Right lobe of liver (tissue), 6 donors: ENCODE data around the gene PALMD. TPM values are rescaled to one million over a fixed set of nuclear protein-coding genes. Genes with fewer than 3 reads are reported as not detected.

Experiments used
- ATAC-seq, 4 donors: fragments of 200-7000 bp; cut with Tn5 transposase; one replicate each; pipeline ENCODE4 v1.9.1; 2020; ENCODE audit warnings: mild to moderate bottlenecking in 4 of 4, moderate library complexity in 4 of 4
- DNase-seq, 3 donors: peaks; one replicate each; pipeline ENCODE4 v3.0.0-alpha.2; 2020
- H3K27ac ChIP-seq, 3 donors: fragments of 200-600 bp; one replicate each; pipeline ENCODE4 v1.8.0; 2022
- H3K27me3 ChIP-seq, 2 donors: fragments of 200-600 bp; one replicate each; pipeline ENCODE4 v1.8.0; 2022
- H3K36me3 ChIP-seq, 4 donors: fragments of 200-600 bp; sonication (generic) in 1 of 4; one replicate each; pipeline versions ENCODE4 v1.5.1 to v1.8.0; 2017 to 2022; ENCODE audit warnings: control low read depth in 1 of 4
- H3K4me1 ChIP-seq, 4 donors: fragments of 200-600 bp; sonication (generic) in 1 of 4; one replicate each; pipeline versions ENCODE4 v1.5.1 to v1.8.0; 2017 to 2022; ENCODE audit warnings: control low read depth in 1 of 4
- H3K4me3 ChIP-seq, 3 donors: fragments of 200-600 bp; one replicate each; pipeline ENCODE4 v1.8.0; 2022
- H3K9me3 ChIP-seq, 4 donors: fragments of 200-600 bp; sonication (generic) in 1 of 4; one replicate each; pipeline versions ENCODE4 v1.5.1 to v1.8.0; 2017 to 2022; ENCODE audit warnings: control low read depth in 1 of 4
- CTCF ChIP-seq, 4 donors: fragments of 200-600 bp in 3 of 4; fragments of 450-650 bp in 1 of 4; IDR thresholded peaks; one replicate each; pipeline versions ENCODE4 v1.5.1 to v1.8.0; 2016 to 2022; ENCODE audit warnings: antibody characterized with exemption in 4 of 4, mild to moderate bottlenecking in 2 of 4
- POLR2A ChIP-seq: fragments of 450-650 bp; IDR thresholded peaks from one replicate; pipeline ENCODE4 v1.6.1; 2017; ENCODE audit warnings: antibody characterized with exemption, mild to moderate bottlenecking
- WGBS: methylation state at CpG from one replicate; pipeline ENCODE4 v1.1.6; 2018; ENCODE audit warnings: low coverage, low lambda C conversion rate; ENCODE audit not compliant: insufficient coverage; ENCODE audit errors: missing lambda C conversion rate; 5-methylcytosine and 5-hydroxymethylcytosine counted together
- intact Hi-C, 2 donors: fragments of 100-400 bp; cut with DNase I; formaldehyde crosslinking; loops; one replicate each; pipeline versions ENCODE4 v1.11.2 to v1.14.1; 2022
- total RNA-seq, 6 experiments: library from RNA; depleted of rRNA in 2 of 6; stranded (reverse); fragments of >200 nt in 2 of 6; fragmentation: NEBNext Ultra II Directional in 3 of 6; extraction: Animal tissue kit (Norgen Biotek cat#: 25700) in 3 of 6; gene quantifications; one replicate each; pipeline versions ENCODE4 v1.1.0 to v1.2.4, GENCODE V29; 2016 to 2023
- donor health status: DM: no; HTN: yes; CAD: no.
- donor health status: DM: no; HTN: no; CAD: no.
- donor health status: DM: no; HTN: no; CAD: no.
- donor health status: DM: no; HTN: yes; CAD: no.
- donor health status: DM: no; HTN: yes; CAD: no.

PALMD gene
- total RNA-seq, 6 experiments from 2014 or later = 15.0 to 21.1 (median 18.2) TPM

- Histone ChIP-seq H3K27ac (no peak overlapping the region), H3K27me3 (no peaks in the 10 kb centered on the region), H3K36me3 (peaks cover 0 to 79% (median 25%) of the 10 kb centered on the region in 4 donors), H3K4me3 (no peak overlapping the region), H3K9me3 (no peaks in the 10 kb centered on the region), H3K4me1 (no peaks in the 10 kb centered on the region)
- DNase-seq = no peak
- intact Hi-C loops = no loop called here
- 87% methylated on average over 4 of the region's 4 CpGs for WGBS
- TF ChIP-seq CTCF (IDR thresholded peaks at IDR 0.05) (no peak), POLR2A (no peak)
- no peak for ATAC-seq
Measured at GRCh38 chr1:99710994-99711393, 65.1 kb downstream of the PALMD start.

GRCh38 chr1:99713006-99713405 lies 67.1 kb downstream of the PALMD start:
- ATAC-seq (no peak), DNase-seq (no peak)
- 100% methylated on average over 2 of the region's 2 CpGs for WGBS
- Histone ChIP-seq H3K36me3 (peaks cover 0 to 96% (median 32%) of the 10 kb centered on the region in 4 donors), H3K4me3 (no peak overlapping the region), H3K9me3 (no peaks in the 10 kb centered on the region), H3K4me1 (no peaks in the 10 kb centered on the region), H3K27ac (no peak overlapping the region), H3K27me3 (no peaks in the 10 kb centered on the region)
- TF ChIP-seq CTCF (IDR thresholded peaks at IDR 0.05) (no peak), POLR2A (no peak)
- intact Hi-C loops = no loop called here

GRCh38 chr1:99717005-99717404 lies 71.1 kb downstream of the PALMD start:
- intact Hi-C loops = no loop called here
- DNase-seq (no peak), ATAC-seq (no peak)
- no peak overlapping the region for H3K27ac ChIP-seq
- H3K4me1 ChIP-seq = no peaks in the 10 kb centered on the region
- no peak overlapping the region for H3K4me3 ChIP-seq
- WGBS = 71% methylated on average over 1 of the region's 1 CpG
- H3K27me3 ChIP-seq = no peaks in the 10 kb centered on the region
- H3K9me3 ChIP-seq = no peaks in the 10 kb centered on the region
- TF ChIP-seq CTCF (IDR thresholded peaks at IDR 0.05) (no peak), POLR2A (no peak)
- peaks cover 0 to 75% (median 25%) of the 10 kb centered on the region in 4 donors for H3K36me3 ChIP-seq

GRCh38 chr1:99723251-99723650 lies 77.3 kb downstream of the PALMD start:
- intact Hi-C loops = no loop called here
- DNase-seq (no peak), ATAC-seq (no peak)
- H3K36me3 ChIP-seq = peaks cover 0 to 39% (median 11%) of the 10 kb centered on the region in 4 donors
- H3K9me3 ChIP-seq = no peaks in the 10 kb centered on the region
- H3K4me1 ChIP-seq = peaks cover 0 to 22% (median 1%) of the 10 kb centered on the region in 4 donors
- H3K4me3 ChIP-seq = no peak overlapping the region
- H3K27me3 ChIP-seq = no peaks in the 10 kb centered on the region
- no peak overlapping the region for H3K27ac ChIP-seq
- TF ChIP-seq POLR2A (no peak), CTCF (IDR thresholded peaks at IDR 0.05) (no peak)
- 85% methylated on average over 3 of the region's 3 CpGs for WGBS

GRCh38 chr1:99725996-99726395 lies 80.1 kb downstream of the PALMD start:
- Histone ChIP-seq H3K4me3 (no peak overlapping the region), H3K36me3 (peaks cover 0 to 41% (median 7%) of the 10 kb centered on the region in 4 donors), H3K4me1 (peaks cover 0 to 23% (median 1%) of the 10 kb centered on the region in 4 donors), H3K27ac (no peak overlapping the region), H3K9me3 (no peaks in the 10 kb centered on the region), H3K27me3 (no peaks in the 10 kb centered on the region)
- intact Hi-C loops = no loop called here
- no peak for ATAC-seq
- DNase-seq = no peak
- 50% methylated on average over 3 of the region's 4 CpGs for WGBS
- TF ChIP-seq CTCF (IDR thresholded peaks at IDR 0.05) (no peak), POLR2A (no peak)
